HG03432 (cell line): ENCODE results near the gene PNLIPRP1.

Experiments
- ATAC-seq: cut with Tn5 transposase; IDR thresholded peaks from one replicate; pipeline ENCODE4 v1.9.1; 2021; ENCODE audit warnings: mild to moderate bottlenecking, moderate library complexity; ENCODE audit not compliant: unreplicated experiment

PNLIPRP1 gene

DNA sequence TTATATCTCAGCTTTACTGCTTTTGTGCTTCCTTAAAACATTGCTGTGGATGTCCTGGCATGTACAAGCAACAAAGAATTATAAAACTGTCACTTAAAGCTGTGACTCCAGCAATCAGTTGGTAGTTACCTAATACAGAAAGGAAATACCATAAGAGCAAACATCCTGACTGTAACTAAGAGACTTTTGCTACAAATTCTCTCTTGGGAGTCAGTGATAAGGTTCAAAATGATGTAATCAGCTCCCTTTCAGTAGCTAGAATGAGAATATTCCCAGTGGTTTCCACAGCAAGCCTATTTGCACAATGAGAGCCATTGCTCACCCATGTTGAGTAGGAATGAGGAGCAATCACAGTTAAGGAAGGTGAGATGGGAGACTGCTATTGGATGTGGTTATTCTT, 7.6 kb downstream of the PNLIPRP1 start:
- ATAC-seq, result no peak

DNA sequence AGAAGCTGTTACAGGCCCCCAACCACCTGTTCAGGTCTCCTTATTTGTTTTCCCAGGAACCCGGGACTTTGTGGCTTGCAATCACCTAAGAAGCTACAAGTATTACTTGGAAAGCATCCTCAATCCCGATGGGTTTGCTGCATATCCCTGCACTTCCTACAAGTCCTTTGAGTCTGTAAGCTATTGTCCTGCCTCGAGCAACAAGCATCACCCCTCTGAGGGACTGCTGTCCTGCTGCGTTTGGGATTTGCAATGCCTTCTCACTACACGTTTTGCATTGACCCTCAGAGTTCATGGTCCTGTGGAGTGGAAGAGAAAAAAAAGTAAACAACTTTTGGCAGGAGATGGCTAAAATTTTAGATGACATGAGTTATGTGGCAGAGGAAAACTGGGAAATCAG, 9.2 kb downstream of the PNLIPRP1 start:
- no peak for ATAC-seq

DNA sequence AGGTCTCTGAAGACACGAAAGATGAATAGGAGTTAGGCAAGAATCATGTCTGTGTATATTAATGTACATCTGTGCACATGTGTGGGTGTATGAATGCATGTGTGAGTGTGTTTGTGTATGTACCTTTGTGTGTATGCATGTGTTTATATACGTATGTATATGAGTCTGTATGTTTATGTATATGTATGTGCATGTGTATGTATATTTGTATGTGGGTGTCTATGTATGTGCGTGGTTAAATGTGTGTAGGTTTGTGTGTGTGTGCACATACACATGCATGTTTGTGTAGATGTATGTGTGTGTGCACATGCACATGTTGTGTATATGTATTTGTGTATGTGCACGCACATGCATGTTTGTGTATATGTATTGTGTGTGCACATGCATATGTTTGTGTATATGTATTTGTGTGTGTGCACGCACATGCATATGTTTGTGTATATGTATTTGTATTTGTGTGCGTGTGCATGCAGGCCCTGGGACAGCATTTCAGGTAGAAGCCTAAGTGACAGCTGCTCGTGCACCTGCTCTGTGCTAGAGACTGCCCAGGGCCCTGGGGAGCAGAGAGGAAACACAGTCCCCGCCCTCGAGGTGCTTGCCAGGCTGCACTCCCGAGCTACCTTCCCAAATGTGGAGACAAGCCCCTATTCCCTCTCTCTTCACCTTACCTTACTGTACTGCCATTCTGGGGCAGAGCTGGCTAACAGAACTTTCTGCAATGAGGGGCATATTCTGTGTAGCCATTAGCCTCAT, 12.1 kb downstream of the PNLIPRP1 start:
- ATAC-seq, result no peak

DNA sequence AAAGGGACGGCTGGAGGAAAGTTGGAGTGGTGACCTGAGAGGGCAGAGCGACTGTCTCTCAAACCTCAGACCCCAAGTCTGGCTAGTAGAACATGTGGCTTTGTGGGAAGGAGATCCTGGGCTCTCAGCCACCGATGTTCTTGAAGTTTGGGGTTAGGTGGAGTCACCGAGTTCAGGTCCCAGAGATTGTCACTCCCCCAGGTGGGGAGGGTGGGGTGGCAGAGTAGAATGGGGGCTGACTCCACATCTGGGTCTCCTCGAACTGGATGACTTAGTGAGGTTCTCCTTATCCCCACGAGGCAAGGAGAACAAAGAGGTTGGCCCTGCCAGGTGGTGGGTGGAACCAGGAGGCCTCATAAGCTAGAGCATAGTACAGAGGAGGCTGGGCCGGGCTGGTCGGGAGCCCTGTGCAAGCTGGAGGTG, 15.3 kb downstream of the PNLIPRP1 start:
- no peak for ATAC-seq

DNA sequence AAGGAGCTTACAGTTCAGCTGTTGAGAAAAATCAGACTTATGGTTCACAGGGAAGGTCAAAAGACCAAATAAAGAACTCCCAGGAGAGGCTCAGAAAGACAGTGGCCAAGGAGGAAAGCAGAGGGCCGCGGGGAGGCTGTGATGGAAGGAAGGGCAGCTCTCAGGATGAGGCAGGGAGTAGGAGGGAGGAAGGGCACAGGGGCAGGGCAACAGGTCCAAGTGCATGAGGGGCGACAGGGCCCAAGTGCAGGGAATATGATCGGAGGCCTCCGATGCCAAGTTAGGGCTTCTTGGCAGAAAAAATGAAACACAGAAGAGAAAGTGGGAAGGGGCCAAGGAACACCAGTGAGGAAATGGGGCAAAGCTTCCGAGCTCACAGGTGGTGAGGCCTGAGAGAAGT, 16.6 kb downstream of the PNLIPRP1 start:
- ATAC-seq, result no peak

DNA sequence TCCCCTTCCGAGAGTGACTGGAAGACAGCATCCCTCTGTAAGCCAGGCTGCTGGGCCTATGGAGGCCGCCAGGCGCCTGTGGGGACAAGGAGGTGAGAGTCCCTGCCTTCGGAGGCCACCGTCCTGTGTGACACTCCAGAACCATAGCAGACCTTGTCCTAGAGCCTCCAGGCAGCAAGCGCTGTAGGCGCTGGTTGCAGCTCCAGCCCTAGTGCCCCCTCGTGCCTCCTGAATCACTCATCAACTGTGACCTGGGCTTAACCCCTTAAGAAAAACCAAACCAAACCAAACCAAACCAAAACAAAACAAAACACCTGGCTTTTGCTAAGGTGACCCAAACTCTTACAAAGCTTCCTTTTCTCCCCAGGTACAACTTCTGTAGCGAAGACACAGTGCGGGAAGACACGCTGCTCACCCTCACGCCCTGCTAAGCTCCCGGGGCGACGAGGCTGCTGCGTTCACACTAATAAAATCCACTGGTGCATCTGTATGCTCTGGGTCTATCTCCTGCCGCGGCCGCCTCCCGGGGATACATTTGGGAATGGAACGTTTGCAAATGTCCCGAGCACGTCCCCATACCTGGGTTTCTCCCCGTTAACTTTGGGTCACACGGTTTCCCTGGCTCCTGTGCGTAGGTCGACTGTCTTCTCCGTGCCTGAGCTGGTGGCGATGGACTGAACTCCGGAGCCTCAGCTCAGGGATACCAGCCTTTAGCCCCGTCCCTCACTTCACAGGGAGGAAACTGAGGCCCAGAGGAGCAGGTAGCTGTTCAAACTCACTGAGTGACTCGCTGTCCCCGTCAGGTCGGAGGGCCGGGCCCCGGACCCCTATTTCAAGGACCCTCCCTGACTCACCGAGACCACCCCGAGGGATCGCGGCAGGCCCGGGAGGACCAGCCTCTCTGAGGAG, 18.2 kb downstream of the PNLIPRP1 start:
- ATAC-seq, result no peak

DNA sequence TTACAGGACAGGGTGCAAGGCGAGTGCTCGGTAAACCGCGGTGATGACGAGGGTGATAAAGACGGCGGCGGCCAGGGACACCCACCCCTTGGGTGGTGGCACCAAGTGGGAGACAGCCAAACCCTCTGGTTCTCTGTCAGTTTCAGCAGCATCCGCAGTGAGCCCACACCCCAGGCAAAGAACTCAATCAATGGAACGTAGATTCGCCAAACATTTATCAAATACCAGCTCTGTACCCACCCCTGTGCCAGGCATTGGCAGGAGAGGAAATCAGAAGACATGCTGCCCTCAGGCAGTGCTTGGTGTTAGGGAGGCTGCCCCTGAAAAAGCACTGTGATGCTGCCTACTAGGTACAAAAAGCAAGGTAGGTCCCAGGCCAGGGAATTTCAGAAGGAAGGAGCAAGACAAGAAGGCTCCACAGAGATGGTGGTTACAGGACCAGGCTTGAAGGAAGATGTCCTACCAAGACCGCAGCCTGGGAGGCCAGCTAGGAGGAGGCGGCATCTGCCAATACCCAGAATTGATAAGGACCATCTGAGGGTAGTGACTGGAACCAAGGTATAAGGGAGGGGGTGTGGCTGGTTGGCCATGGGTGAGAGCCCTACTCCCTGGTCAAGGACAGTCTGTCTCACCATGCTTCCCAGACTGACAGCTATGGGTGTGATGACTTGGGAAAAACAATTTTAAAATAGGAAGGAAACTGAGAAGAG, 19.8 kb downstream of the PNLIPRP1 start:
- no peak for ATAC-seq

DNA sequence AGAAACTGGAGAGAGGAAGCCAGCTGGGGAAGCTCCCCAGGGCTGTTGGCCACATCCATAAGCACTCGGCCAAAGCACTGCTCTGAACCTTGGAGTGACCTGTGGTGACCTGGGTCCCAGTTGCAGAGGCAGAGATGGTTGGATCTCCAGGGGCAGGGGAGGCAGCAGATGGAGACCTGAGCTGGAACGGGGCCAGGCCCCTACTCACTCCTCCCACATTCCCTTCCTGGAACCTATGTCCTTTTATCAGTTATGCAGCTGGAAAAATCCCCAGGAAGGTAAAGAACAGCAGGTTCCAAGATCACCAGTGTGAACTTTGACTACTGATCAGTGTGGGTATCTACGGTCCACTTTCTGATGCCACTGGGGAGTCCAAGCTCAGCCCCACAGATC, 20.4 kb downstream of the PNLIPRP1 start:
- no peak for ATAC-seq

DNA sequence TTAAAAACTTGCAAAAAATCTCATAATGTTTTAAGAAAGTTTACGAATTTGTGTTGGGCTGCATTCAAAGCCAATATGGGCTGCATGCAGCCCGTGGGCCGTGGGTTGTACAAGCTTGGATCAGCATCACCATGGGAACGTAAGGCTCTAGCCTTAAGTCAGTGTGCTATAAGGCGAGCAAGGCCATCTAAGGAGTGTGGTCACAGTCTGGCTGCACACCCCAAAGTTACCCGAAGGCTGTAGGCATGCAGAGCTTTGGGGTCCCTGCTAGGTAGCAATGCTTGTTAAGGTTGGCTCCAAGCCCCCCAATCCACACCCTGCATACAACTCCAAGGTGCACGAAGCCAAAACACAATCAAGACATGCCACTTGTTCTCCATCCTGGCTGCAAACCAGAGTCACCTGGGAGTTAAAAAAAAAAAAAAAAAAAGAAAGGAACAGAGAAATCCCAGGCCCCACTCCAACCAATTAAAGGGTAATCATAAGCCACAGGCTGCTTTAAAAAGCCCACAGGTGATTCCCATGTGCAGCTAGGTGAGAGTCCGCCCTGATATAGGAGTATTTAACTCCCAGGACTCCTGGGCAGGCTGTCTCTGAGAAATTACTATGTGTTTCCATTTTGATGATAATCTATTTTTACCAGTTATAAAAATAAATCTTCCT, 21.5 kb downstream of the PNLIPRP1 start:
- ATAC-seq, result no peak

DNA sequence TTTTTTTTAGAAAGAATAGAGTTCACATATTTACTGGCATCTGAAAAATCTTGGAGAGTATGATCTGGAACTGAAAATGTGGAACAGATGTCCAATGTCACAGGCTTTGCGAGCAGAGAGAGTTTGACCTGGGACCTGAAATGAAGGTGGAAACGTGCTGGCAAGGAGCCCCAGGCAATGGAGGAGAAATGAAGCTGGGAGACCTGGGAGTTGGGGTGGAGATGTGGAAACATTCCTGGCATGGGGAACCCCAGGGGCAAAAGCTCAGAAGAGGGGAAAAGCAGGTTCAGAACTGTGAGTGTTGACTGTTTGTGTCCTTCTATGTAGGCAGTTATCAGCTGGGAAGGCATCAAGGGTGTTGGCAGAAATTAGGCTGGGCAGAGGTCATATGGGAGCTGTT, 22.7 kb downstream of the PNLIPRP1 start:
- no peak for ATAC-seq

DNA sequence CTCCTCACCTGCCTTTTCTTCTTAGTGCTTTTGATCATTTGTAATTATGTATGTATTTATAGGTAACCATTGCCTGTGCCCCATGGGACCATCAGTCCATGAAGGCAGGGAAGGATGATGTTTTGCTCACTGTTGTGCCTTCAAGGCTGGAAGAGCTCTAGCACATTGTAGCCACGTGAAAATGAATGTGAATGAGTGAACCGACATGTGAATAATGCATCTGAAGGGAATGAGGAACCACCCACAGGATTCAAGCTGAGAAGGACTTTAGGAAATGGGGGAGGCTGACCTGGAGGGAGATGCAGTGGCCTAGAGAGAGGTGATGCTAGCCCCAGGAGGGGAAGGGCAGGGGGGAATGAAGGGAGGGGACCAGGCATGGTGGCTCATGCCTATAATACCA, 24.0 kb downstream of the PNLIPRP1 start:
- ATAC-seq, result no peak

DNA sequence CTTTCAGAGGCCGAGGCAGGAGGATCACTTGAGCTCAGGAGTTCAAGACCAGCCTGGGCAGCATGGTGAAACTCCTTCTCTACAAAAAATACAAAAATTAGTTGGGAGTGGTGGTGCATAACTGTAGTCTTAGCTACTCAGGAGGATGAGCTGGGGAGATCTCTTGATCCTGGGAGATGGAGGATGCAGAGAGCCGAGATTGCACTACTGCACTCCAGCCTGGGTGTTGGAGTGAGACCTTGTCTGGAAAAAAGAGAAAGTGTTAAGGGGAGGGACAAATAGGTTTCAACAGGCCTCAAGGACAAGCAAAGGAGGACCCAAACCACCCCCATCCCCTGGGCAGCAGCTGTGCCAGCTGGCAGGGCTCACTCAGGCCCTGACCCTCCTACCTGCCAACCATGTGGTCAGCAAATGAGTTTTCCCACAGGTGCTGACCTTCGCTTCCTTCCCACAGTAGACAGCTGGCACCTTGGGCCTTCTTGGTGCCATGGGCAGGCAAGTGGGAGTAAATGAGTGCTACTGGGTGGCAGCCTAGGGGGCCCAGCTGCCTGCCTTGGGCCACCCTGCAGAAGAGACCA, 24.5 kb downstream of the PNLIPRP1 start:
- no peak for ATAC-seq

DNA sequence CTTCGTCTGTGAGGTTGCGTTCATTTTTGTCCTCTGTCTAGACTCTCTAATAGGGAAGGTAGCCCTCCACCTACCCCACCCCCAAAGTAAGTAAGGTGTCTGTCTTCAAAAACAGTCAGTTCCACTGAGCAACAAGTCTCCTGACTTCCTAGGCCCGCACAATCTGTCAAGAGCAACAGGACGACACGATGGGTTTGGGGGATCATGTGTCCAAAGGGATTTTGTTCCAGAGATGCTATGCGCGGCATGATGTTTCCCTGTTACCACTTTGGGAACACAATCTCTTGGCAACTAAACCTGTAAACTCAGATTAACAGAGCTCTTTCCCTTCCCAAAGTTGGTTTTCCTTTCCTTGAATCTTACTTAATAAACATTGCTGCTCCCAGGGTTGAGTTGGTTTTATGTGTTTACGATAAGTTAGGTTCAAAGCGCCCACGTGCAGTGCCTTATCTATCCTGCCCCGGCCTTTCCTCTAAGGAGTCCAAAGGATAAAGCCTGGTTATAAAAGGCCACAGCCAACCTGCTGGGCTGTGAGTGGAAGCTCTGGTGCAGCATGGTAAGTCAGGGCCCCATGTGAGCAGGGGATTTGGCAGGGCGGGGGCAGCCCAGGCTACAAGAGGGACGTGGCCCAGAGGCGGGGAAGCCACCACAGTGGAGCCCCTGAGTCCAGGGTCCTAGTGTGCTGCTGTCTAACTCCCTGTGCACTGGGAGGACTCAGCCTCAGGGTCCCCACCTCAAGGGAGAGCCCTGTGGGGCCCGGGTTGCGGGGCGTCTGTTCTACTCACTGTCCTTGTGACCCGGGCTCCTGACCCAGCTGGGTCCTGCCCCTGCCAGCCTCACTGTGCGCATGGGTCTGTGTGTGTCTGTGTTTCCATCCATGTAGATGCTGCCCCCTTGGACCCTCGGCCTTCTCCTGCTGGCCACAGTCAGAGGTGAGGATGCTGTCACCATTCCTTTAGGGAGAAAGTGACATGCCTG, 30.0 kb downstream of the PNLIPRP1 start, which contains the start of gene PNLIPRP2:
PNLIPRP2 (plus strand) TSS at position 531 of the 978 bp plus-strand sequence.
- ATAC-seq, result no peak

DNA sequence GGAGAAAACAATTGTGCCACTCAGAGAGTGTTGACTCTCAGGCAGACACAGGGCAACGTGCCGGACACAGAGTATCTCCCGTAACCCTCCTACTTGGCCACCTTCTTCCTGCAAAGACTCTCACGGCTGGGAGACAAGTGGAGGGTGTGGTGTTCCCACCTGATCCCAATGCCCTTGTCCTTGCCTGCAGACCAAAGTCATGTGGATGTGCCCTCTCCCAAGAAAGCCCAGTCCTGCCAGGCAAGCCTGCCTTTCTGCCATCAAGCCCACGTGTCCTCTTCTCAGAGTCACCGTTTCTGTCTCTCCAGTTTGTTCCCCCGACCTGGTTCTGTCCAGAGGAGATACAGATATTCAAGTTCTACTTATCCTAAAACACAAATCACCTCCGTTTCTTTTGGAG, 30.7 kb downstream of the PNLIPRP1 start:
- ATAC-seq, result no peak

DNA sequence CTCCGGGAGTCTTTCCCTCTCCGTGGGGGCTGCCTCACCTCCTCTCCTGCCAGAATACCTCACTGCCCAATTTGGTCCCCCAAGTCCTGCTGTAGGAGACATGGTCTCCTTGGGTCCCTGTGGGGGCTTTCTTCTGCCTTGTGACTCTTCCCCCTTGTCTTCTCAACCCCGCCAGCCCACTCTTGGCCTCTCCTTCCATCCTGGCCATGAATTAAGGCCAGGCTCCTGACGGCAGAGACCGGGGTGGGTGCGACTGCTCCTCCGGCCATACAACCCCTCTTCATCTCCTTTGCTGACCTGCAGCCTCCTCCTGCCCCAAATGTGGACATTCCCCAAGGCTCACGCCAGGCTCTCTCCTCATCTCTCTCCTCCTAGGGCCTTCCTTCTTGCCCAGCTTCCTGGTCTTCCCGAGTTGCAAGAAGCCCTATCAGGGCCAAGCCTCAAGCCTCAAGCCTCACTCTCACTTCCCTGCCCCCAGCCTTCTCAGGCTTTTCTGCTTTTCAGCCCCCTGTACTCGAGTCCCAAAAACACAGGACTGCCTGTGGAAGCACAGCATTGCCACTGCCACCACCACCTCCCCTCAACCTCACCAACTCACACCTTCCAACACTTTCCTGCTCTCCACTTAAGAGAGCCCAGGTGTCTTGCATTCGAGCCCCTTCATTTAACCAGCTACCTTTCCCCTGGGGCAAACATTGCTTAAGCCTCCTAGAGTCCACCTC, 31.3 kb downstream of the PNLIPRP1 start:
- ATAC-seq, result no peak

DNA sequence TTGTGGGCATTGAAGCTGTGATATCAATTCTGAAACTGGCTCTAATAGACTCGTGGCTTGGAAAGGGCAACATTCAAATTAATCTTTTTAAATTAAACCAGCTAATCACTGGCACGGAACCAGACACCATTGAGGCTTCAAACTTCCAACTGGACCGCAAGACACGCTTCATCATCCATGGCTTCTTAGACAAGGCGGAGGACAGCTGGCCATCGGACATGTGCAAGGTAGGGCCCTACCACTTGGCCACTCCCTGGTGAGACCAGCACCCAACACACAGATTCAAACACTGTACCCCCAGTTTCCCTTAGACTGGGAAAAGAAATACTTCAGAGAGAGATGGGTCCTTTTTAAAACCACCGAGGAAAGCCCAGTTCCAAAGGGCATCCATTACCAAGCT, 35.1 kb downstream of the PNLIPRP1 start:
- no peak for ATAC-seq

DNA sequence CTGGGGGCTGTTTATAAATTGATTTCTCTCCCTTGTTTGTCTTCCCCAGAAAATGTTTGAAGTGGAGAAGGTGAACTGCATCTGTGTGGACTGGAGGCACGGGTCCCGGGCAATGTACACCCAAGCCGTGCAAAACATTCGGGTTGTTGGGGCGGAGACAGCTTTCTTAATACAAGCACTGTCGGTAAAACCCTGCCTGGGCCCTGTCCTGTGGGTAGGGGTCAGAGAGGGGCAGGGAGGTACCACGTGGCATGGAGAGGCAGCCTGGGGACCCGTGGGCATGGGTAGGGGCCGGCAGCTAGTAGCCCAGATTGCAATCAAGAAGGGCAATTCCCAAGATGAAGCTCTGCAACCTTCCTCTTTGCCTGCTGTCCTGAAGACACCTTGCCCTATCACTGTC, 36.1 kb downstream of the PNLIPRP1 start:
- ATAC-seq, result no peak

DNA sequence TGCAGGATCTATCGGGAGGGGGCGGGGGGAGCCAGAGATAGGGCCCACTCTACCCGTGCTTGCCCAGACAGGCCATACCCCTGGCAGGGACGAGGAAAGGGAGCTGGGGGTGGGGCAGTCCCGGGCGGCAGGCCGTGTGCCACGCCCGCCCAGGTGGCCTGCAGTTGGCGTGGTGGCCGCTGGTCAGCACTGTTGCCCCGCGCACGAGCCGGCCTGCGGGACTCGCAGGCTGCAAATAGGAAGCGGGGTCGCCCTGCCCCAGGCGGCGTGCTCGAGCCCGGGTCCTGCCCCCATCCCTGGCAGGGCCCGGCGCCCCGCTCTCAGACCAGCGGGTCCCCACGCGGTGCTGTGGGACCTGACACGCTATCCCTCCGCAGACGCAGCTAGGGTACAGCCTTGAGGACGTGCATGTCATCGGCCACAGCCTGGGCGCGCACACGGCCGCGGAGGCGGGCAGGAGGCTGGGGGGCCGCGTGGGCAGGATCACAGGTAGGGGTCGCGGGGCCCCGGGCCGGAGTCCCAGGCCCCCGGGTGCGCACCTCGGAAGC, 36.7 kb downstream of the PNLIPRP1 start:
- ATAC-seq, result no peak
